ENCODE data around the gene FBXO17. TPM values are rescaled to one million over a fixed set of nuclear protein-coding genes. Genes with fewer than 3 reads are reported as not detected.

FBXO17 gene
- polyA plus RNA-seq, 2 of the 4 experiments (the other 2 are of a cell fraction): 68.1 to 112 TPM

DNA sequence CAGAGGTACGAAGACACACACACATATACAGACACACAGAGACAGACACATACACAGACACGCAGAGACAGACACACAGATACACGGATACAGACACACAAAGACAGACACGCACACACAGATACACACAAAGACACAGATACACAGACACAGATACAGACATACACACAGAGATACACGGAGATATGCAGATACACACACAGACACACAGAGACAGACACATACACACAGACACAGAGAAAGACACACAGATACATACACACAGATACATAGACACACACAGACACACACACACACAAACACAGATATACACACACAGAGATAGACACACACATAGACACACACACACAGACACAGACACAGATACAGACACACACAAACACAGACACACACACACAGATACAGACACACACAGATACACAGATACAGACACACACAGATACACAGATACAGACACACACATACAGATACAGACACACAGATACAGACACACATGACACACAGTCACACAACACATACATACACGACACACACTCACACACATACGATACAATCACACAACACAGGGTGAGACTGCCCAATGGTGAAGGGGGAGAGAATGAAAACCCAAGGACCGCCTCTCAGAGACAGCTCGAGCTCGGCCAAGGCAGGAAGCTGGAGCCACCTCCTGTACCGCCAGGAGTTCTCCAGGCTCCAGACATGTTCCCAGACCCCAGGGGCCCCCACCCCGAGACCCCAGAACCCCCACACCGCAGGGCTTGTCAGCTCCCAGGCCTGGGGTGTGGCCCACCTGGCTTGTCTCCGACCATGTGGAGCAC lies 54.7 kb downstream of the FBXO17 start:
- WGBS (ENCODE audit: missing lambda C conversion rate): 77% methylated on average over 13 of the region's 14 CpGs
- Histone ChIP-seq H3K4me3 (no peak overlapping the region), H3K4me2 (no peak overlapping the region), H3K9me3 (no peaks in the 10 kb centered on the region), H3K27ac (no peak overlapping the region), H3K4me1 (0 out of 3 replicates have a peak, but pooled peaks cover 5% of the 10 kb centered on the region)
- peak; percentile 97 for FAIRE-seq
- DNase-seq (ENCODE audit: low read depth in 1 of 2, low spot score in 1 of 2): no peak
- ATAC-seq: no peak
- TF ChIP-seq JUNB (IDR thresholded peaks at IDR 0.05) (no peak), PHF8 (IDR thresholded peaks at IDR 0.05; ENCODE audit: borderline replicate concordance, low read depth) (no peak), CHD4 (IDR thresholded peaks at IDR 0.05; ENCODE audit: borderline replicate concordance) (no peak), MAFK (IDR thresholded peaks at IDR 0.05; ENCODE audit: partially characterized antibody) (no peak)
- ChIA-PET CTCF (interaction anchor here (1.0 to 4.1 kb wide), 7 partner anchors 9 to 377 kb away, joined by 3 to 105 read pairs (median 3); partner anchors contain the start of genes CCER2, MRPS12 and SARS2), POLR2A (interaction anchor here (0.6 to 4.0 kb wide), 4 partner anchors 10 to 511 kb away, joined by 3 to 20 read pairs (median 10); partner anchors contain the start of genes EIF3K, MRPS12 and SARS2)

DNA sequence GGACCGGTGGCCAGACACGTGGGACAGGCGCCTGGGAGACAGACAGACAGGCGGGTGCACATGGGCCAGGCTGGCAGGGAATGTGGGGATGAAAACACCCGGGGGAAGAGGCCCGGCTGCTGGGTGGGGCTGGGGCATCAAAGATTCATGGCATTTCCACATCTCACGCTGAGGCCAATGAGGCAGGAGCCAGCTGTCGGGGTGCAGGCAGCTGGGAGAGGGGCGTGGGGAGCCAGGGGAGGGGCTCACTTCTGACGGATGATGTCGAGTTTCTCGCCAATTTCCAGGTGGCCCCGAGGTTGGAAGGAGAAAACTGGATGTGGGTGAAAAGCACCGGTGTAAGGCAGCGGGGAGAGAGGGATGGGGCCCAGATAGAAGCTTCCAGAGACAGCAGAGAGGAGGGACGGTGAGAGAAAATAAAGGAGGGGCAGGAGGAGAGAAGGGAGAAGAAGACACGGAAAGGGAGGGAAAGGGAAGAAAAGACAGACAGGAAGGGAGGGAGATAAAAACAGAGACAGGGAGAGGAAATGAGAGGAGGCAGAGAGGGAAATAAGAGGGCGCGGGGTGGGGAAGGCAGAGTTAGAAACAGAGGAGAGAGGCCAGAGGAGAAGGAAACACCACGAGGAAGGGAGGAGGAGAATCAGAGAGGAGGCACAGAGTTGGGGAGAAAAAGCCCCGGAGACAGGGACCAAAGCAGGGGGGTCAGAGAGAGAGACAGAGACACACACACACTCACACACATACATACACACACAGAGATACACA lies 55.5 kb downstream of the FBXO17 start:
- FAIRE-seq (no peak), ATAC-seq (no peak), DNase-seq (ENCODE audit: low read depth in 1 of 2, low spot score in 1 of 2) (no peak)
- TF ChIP-seq RCOR1 (IDR thresholded peaks at IDR 0.05; ENCODE audit: low read depth, low read length): no peak
- no peak for TF ChIP-seq JUNB (IDR thresholded peaks at IDR 0.05)
- no peak for TF ChIP-seq FOSB (CRISPR knock-in tag; IDR thresholded peaks at IDR 0.05)
- TF ChIP-seq ZNF302 (CRISPR knock-in tag; IDR thresholded peaks at IDR 0.05): no peak
- TF ChIP-seq CEBPB (IDR thresholded peaks at IDR 0.05): no peak
- no peak for TF ChIP-seq SREBF2 (IDR thresholded peaks at IDR 0.05)
- TF ChIP-seq HOXB5 (CRISPR knock-in tag; IDR thresholded peaks at IDR 0.05): no peak
- no peak for TF ChIP-seq CHD4 (IDR thresholded peaks at IDR 0.05; ENCODE audit: borderline replicate concordance)
- no peak for TF ChIP-seq ZSCAN20 (CRISPR knock-in tag; IDR thresholded peaks at IDR 0.05)
- TF ChIP-seq NR3C1 (IDR thresholded peaks at IDR 0.05): no peak
- no peak for TF ChIP-seq TFCP2L1 (CRISPR knock-in tag; IDR thresholded peaks at IDR 0.05)
- no peak for TF ChIP-seq BHLHE40 (IDR thresholded peaks at IDR 0.05; ENCODE audit: low read depth, low read length)
- no peak for TF ChIP-seq HMGXB4 (CRISPR knock-in tag; IDR thresholded peaks at IDR 0.05; ENCODE audit: borderline replicate concordance)
- TF ChIP-seq RAD21 (conservative IDR thresholded peaks at IDR 0.05 in 1 of 2, IDR thresholded peaks at IDR 0.05 in 1 of 2): no peak
- TF ChIP-seq EP300 (IDR thresholded peaks at IDR 0.05): no peak
- no peak for TF ChIP-seq USF2 (IDR thresholded peaks at IDR 0.05)
- TF ChIP-seq NFE2L2 (conservative IDR thresholded peaks at IDR 0.05; ENCODE audit: low read length): no peak
- Histone ChIP-seq H3K4me1 (0 out of 3 replicates have a peak, but pooled peaks cover 5% of the 10 kb centered on the region), H3K27ac (no peak overlapping the region), H3K4me2 (no peak overlapping the region), H3K9me3 (no peaks in the 10 kb centered on the region), H3K4me3 (no peak overlapping the region)
- ChIA-PET CTCF (interaction anchor here (0.7 to 4.1 kb wide), 11 partner anchors 10 to 517 kb away, joined by 3 to 105 read pairs (median 12); partner anchors contain the start of genes FAM98C, MRPS12, NFKBIB and SARS2), POLR2A (interaction anchor here (0.5 to 4.0 kb wide), 4 partner anchors 11 to 301 kb away, joined by 3 to 20 read pairs (median 4); partner anchors contain the start of genes ECH1, EIF3K, MRPS12 and NFKBIB)
- 75% methylated on average over 21 of the region's 21 CpGs for WGBS (ENCODE audit: missing lambda C conversion rate)
